HAP-1 (cell line): ENCODE measurements around the gene TMEM169.

Experiments
- DNase-seq, 2 experiments: peaks; one replicate each; pipeline ENCODE4 v3.0.0-alpha.2; 2016 to 2020; ENCODE audit warnings: low spot score in 2 of 2
- H3K27me3 ChIP-seq: fragments of 250-450 bp; sonication (Bioruptor Pico); 2 replicates; pipeline ENCODE4 v1.5.1; 2020; ENCODE audit warnings: low read depth, mild to moderate bottlenecking, moderate library complexity
- H3K36me3 ChIP-seq: fragments of 250-450 bp; sonication (Bioruptor Pico); replicated peaks from 2 replicates; pipeline ENCODE4 v1.5.1; 2020; ENCODE audit warnings: mild to moderate bottlenecking
- H3K4me1 ChIP-seq: fragments of 250-450 bp; sonication (Bioruptor Pico); 2 replicates; pipeline ENCODE4 v1.5.1; 2020; ENCODE audit warnings: mild to moderate bottlenecking
- H3K4me3 ChIP-seq: fragments of 250-450 bp; sonication (Bioruptor Pico); 2 replicates; pipeline ENCODE4 v1.5.1; 2020; ENCODE audit warnings: mild to moderate bottlenecking, moderate library complexity
- H3K9me3 ChIP-seq: fragments of 250-450 bp; sonication (Bioruptor Pico); 2 replicates; pipeline ENCODE4 v1.5.1; 2020; ENCODE audit warnings: mild to moderate bottlenecking, moderate library complexity
- in situ Hi-C: fragments of 300-500 bp; cut with MboI; formaldehyde crosslinking; loops from 3 replicates; pipeline ENCODE4 v1.14.3; 2020; ENCODE audit warnings: low sequenced_read_pairs, inconsistent platforms, mixed read lengths

Gene TMEM169

DNA sequence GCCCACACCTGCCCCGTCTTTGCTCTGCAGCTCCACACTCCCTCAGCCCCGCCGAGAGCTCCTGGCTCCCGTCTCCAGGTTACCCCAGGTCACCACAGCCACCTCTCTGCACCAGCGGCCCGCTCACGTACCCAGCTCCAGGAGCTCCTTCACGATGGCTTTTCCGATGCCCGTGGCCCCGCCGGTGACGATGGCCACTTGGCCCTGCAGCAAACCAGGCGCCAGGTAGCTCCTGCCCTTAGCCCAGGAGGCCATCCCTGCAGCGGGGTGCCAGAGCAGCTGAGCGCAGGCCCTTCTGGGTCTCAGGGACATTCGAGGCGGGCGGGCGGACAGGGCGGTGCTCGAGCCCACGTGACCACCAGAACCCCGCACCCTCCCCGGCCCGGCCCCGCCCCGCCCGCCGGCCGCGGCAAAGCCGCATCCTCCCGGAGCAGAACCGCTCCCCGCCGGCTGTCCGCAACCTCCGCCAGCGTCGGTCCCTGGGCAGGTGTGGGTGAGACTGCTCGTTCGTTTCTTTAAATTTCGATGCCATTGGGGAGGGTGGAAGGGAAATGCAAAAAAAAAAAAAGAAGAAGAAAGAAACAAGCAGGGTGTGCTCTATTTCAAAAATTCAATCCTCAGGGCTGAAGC is at the start of gene TMEM169, which contains the start of gene PECR:
TMEM169 (plus strand) TSS at position 433 of the 630 bp plus-strand sequence. CDS start 14,045 bp downstream, outside the sequence.
PECR (minus strand) TSS at position 323 of the 630 bp plus-strand sequence; CDS start at position 255, 68 bp downstream.
- in situ Hi-C loops: no loop called here
- Histone ChIP-seq H3K4me3 (peak within 1 kb of the TSS; percentile 68), H3K36me3 (no peaks in the 10 kb centered on the region), H3K27me3 (no peaks in the 10 kb centered on the region), H3K9me3 (no peaks in the 10 kb centered on the region), H3K4me1 (peaks cover 12% of the 10 kb centered on the region)
- peak; percentile 64 to 92 for DNase-seq

DNA sequence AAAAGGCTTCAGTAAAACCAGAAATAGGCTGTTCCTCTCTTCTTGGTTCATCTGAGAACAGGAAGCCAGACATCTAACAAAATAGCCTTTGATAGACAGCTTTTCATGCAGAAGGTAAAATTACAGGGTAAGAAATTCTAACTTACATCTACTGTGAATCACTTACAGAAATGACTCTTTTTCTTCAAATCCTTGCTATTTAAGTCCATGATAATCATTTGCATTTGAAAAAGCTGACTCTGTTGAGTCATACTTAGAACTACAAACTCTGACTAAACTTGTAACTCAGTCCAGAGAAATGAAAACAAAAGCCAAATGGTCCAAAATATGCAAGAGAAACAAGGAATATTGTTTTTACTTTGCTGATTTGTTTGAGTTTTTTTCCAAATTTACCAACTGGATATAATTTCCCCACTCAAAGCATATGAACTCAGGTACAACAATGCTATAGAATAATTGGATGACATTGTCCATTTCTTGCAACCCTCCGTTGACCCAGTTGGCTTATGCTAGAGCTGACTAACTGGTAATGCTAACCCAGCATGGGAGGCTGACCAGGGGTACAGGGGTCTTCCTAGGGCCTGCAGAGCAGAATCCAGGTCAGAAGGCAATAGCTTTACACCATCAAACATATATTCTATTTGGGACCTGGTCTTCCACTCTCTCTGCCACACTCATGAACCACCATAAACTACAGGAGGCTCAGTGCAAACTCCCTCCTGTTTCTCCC is 49.6 kb upstream of the TMEM169 start:
- Histone ChIP-seq H3K27me3 (no peaks in the 10 kb centered on the region), H3K4me1 (peaks cover 13% of the 10 kb centered on the region), H3K36me3 (no peaks in the 10 kb centered on the region), H3K9me3 (no peaks in the 10 kb centered on the region), H3K4me3 (no peak overlapping the region)
- in situ Hi-C loops: no loop called here
- DNase-seq: peak in 1 of 2 experiments; percentile 61

DNA sequence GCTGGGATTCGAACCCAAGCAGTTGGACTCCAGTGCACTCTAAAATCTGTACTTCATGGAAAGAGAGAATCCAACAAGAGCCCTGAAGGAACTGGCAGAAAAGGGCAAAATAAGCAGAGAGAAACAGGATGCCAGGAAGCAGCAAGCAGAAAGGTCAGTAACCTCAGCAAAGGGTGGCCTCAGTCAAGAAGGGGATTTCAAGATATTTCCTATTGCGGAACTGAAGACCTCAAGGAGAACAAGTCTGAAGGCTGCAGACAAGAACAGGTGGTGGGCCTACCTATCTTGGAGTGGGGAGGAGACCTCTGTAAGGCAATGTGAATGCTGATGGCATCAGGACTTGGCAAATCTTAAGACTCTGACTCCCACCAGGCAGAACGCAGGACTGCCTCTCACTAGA is 48.3 kb upstream of the TMEM169 start:
- Histone ChIP-seq H3K4me1 (peaks cover 13% of the 10 kb centered on the region), H3K36me3 (no peaks in the 10 kb centered on the region), H3K4me3 (no peak overlapping the region), H3K9me3 (no peaks in the 10 kb centered on the region), H3K27me3 (no peaks in the 10 kb centered on the region)
- no peak for DNase-seq
- in situ Hi-C loops: no loop called here

- Histone ChIP-seq H3K27me3 (no peaks in the 10 kb centered on the region), H3K9me3 (no peaks in the 10 kb centered on the region), H3K4me3 (no peak overlapping the region), H3K4me1 (peaks cover 13% of the 10 kb centered on the region), H3K36me3 (no peaks in the 10 kb centered on the region)
- DNase-seq: peak; percentile 52 to 87
- in situ Hi-C loops: no loop called here
Observed at GRCh38 chr2:216034065-216034464, 47.7 kb upstream of the TMEM169 start.

GRCh38 chr2:216039918-216040317 is 41.8 kb upstream of the TMEM169 start:
- H3K9me3 ChIP-seq: no peaks in the 10 kb centered on the region
- no peak for DNase-seq
- in situ Hi-C loops: no loop called here
- no peak overlapping the region for H3K4me3 ChIP-seq
- H3K4me1 ChIP-seq: no peaks in the 10 kb centered on the region
- H3K36me3 ChIP-seq: no peaks in the 10 kb centered on the region
- no peaks in the 10 kb centered on the region for H3K27me3 ChIP-seq

- Histone ChIP-seq H3K4me1 (no peaks in the 10 kb centered on the region), H3K9me3 (no peaks in the 10 kb centered on the region), H3K36me3 (no peaks in the 10 kb centered on the region), H3K27me3 (no peaks in the 10 kb centered on the region), H3K4me3 (no peak overlapping the region)
- in situ Hi-C loops: no loop called here
- DNase-seq: no peak
Observed at GRCh38 chr2:216041438-216041837, 40.3 kb upstream of the TMEM169 start.

DNA sequence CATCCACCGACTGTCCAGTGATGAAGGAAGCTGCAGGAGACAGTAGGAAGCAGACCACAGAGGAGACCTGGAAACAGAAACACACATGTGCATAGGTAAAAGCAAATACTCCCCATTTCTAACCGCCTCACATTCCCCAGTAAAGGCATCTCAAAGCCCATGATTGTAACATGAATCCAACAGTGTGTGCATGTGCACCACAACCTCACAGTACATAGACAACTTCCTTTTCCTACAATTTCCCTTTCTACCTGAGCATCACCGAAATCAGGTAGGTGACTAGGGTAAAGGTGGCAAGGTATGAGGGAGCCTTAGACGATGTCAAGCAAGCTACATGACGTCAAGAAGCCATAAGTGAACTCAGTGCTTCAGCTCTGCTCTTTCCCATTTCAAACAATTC is 37.8 kb upstream of the TMEM169 start:
- Histone ChIP-seq H3K4me3 (no peak overlapping the region), H3K9me3 (no peaks in the 10 kb centered on the region), H3K4me1 (no peaks in the 10 kb centered on the region; the same call in 1 of the 2 replicates), H3K36me3 (0 out of 2 replicates have a peak, but pooled peaks cover 4% of the 10 kb centered on the region), H3K27me3 (no peaks in the 10 kb centered on the region)
- in situ Hi-C loops: no loop called here
- DNase-seq: no peak

DNA sequence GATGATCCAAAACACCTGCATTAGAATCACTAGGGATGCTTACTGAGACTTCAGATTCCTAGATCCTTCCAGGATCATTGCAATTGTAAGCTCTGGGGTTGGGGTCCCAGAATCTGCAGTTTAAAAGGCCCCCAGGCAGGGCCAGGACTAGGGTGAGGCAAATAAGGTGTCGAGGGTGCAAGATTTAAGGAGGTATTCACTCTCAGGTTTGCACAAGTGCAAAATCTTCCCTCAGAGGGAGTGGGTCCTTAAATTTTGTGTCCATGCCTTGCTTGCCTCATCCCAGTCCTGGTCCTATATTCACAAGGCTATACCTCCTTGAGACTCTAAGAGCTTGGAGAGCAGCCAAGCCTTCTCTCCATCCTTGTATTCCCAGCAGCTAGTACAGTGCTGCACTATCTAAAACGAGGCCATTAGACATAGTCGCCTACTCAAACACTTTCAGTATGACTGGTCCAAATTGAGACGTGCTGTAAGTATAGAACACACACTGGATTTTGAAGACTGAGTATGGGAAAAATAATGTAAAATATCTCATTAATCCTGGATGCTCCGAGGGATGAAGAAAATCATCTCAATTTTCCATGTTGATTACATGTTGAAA is 36.7 kb upstream of the TMEM169 start:
- Histone ChIP-seq H3K4me3 (no peak overlapping the region), H3K27me3 (no peaks in the 10 kb centered on the region), H3K4me1 (no peaks in the 10 kb centered on the region; the same call in 1 of the 2 replicates), H3K36me3 (0 out of 2 replicates have a peak, but pooled peaks cover 4% of the 10 kb centered on the region), H3K9me3 (no peaks in the 10 kb centered on the region)
- no peak for DNase-seq
- in situ Hi-C loops: no loop called here

DNA sequence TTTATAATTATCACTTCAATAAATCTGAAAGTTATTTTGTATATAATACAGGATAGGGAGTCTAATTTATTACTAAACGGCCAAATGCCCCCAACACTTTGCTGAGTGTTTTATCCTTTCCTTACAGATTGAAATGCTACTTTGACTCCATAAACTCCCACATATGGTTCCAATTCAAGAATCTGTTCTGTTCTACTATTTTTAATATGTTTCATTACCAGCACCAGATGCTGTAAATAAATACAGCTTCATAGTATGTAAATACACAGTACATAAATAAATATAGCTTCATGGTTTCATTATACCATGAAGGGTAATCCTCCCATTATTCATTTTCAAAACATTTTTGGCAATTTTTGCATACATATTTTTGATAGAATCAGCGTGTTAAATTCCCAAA is 34.3 kb upstream of the TMEM169 start:
- Histone ChIP-seq H3K9me3 (no peaks in the 10 kb centered on the region), H3K27me3 (no peaks in the 10 kb centered on the region), H3K36me3 (0 out of 2 replicates have a peak, but pooled peaks cover 4% of the 10 kb centered on the region), H3K4me3 (no peak overlapping the region), H3K4me1 (no peaks in the 10 kb centered on the region; the same call in 1 of the 2 replicates)
- no peak for DNase-seq
- in situ Hi-C loops: no loop called here

- H3K27me3 ChIP-seq: no peaks in the 10 kb centered on the region
- in situ Hi-C loops: no loop called here
- 0 out of 2 replicates have a peak, but pooled peaks cover 4% of the 10 kb centered on the region for H3K36me3 ChIP-seq
- DNase-seq: no peak
- H3K4me3 ChIP-seq: no peak overlapping the region
- no peaks in the 10 kb centered on the region; the same call in 1 of the 2 replicates for H3K4me1 ChIP-seq
- H3K9me3 ChIP-seq: no peaks in the 10 kb centered on the region
Observed at GRCh38 chr2:216049452-216049851, 32.3 kb upstream of the TMEM169 start.

DNA sequence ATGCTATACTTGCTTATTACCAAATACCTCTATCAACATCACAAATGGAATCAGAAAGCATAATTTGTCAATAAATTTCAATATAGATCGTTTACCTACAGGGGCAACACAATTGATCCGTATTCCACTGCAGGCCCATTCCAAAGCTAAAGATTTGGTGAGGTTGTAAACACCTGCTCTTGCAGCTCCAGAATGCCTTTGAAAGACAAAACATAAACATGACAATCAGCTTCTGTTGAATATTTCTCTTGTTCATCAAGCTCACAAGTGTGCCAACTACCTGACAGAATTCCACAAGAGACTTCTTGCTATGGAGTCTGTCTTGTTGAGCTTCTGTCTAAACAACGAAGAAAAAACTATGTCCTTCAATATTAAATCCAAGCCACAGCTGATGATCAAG is 30.4 kb upstream of the TMEM169 start:
- no peak overlapping the region for H3K4me3 ChIP-seq
- H3K4me1 ChIP-seq: no peaks in the 10 kb centered on the region; the same call in 1 of the 2 replicates
- in situ Hi-C loops: no loop called here
- H3K36me3 ChIP-seq: 0 out of 2 replicates have a peak, but pooled peaks cover 4% of the 10 kb centered on the region
- H3K27me3 ChIP-seq: no peaks in the 10 kb centered on the region
- H3K9me3 ChIP-seq: no peaks in the 10 kb centered on the region
- no peak for DNase-seq

DNA sequence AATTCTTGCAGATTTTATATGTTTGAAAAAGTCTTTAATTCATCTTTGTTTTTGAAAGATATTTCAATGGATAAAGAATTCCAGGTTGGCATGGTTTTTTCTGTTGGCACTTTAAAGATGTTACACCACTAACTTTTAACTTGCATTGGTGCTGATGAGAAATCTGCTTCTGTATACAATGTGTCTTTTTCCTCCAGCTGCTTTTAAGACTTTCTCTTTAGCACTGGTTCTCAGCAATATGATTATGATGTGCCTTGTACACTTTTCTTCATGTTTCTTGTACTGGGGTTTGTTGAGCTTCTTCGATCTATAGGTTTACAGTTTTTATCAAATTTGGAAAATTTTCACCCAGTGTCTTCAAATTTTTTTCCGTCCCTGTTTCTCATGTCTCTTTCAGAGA is 29.3 kb upstream of the TMEM169 start:
- in situ Hi-C loops: no loop called here
- H3K4me1 ChIP-seq: peaks cover 3% of the 10 kb centered on the region
- no peak overlapping the region for H3K4me3 ChIP-seq
- no peaks in the 10 kb centered on the region for H3K27me3 ChIP-seq
- H3K36me3 ChIP-seq: no peaks in the 10 kb centered on the region
- H3K9me3 ChIP-seq: no peaks in the 10 kb centered on the region
- no peak for DNase-seq

DNA sequence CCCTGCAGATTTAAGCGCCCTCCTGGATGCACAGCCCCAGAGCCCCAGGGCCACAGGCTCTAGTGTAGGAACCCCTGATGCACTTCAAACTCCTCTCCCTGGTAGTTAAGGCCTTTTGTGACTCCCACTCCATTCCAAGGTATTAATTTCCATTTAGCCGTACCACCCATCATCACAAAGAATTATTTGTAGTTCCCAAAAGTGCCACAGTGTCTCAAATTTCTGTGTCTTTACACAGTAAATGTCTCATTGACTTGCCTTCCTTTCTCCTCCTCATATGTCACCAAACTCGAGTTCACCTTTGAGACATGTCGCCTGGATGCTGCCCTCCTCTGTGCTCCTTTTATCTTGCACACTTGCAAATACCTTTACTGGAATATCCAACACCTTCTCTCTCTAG is 26.0 kb upstream of the TMEM169 start:
- in situ Hi-C loops: no loop called here
- no peak overlapping the region for H3K4me3 ChIP-seq
- no peak for DNase-seq
- H3K27me3 ChIP-seq: no peaks in the 10 kb centered on the region
- no peaks in the 10 kb centered on the region for H3K9me3 ChIP-seq
- peaks cover 3% of the 10 kb centered on the region for H3K4me1 ChIP-seq
- peaks cover 7% of the 10 kb centered on the region; the same call in 1 of the 2 replicates for H3K36me3 ChIP-seq

DNA sequence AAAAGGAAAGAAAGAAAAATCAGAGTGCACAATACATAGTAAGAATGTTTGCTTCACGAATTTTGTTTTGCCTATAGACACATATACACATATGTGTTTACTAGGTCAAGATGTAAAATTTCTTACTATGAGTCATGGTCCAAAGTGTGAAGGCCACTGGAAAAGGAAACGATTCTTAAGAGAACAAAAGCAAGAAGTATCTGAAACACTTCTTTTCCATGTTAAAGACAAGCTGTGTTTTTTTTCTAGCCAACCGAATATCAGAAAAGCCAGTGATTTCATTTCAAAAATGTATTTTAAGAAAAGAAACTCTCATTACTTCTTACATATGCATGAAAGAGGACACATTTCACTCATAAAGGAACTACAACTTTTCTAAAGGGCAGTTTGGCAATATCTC is 25.0 kb upstream of the TMEM169 start:
- no peak overlapping the region for H3K4me3 ChIP-seq
- DNase-seq: peak in 1 of 2 experiments; percentile 10

More for the DNA sequence above, 25.0 kb upstream of the TMEM169 start:
- no peaks in the 10 kb centered on the region for H3K9me3 ChIP-seq
- H3K27me3 ChIP-seq: no peaks in the 10 kb centered on the region
- H3K4me1 ChIP-seq: peaks cover 3% of the 10 kb centered on the region
- in situ Hi-C loops: no loop called here
- H3K36me3 ChIP-seq: peaks cover 7% of the 10 kb centered on the region; the same call in 1 of the 2 replicates
